ENCODE data around the gene VGF. TPM values are rescaled to one million over a fixed set of nuclear protein-coding genes. Genes with fewer than 3 reads are reported as not detected.

The VGF gene
- total RNA-seq, 1 donor from 2014 or later = 0.10 TPM

DNA sequence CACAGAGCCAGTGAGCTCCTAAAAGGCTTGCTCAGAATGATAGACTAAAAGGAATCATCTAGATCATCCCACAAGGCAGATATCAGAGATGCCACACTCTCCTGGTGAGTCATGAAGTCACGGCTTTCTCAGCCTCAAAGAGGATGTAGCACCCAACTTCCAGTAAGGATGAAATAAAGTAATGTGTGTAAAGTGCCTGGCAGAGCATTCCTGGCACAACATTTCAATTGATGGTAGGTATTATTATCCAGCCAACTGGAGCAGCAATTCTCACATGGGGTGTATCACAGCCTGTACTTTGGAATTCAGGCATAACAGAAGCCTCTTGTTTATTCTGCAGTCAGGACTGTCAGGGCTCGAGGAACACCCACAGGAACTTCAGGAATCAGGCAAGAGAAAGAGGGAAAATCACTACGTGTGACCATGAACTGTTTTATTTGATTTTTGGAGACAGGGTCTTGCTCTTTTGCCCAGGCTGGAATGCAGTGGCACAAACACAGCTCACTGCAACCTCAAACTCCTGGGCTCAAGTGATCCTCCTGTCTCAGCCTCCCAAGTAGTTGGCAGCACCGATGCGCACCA, 20.0 kb upstream of the VGF start:
- DNase-seq = no peak

DNA sequence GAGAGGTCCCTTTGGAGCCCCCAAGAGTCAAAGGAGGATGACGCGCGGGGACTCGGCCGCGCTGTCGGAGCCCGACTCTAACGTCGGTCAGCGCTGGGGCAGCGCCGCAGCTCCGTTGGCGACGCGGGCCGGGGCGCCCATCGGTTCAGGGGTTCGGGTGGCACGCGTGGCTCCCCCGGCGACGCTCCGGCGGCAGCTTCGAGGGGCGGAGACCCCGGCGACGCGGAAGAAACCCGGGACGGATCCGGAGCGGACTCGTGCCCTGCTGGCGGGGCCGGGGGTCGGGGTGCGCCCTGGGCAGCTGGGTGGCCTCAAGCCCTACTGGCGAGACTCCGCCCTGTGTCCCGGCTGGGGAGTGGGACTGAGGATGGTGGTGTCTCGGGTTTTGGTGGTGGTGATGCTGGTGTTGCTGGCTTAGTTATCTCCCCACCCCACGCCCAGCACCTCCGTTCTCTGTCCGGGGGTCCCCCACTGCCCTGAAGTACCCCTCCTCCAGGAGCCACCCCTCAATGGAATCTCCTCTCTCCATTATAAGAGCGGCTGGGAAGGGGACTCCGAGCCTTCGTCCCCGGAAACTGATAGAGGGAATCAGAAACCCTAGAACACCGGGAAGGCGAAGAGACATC, 14.9 kb upstream of the VGF start, which contains the start of gene NAT16:
Gene NAT16 (minus strand): TSS at position 164 of the 626 bp plus-strand sequence. CDS start 5,486 bp downstream, outside the sequence.
- no peak for DNase-seq

DNA sequence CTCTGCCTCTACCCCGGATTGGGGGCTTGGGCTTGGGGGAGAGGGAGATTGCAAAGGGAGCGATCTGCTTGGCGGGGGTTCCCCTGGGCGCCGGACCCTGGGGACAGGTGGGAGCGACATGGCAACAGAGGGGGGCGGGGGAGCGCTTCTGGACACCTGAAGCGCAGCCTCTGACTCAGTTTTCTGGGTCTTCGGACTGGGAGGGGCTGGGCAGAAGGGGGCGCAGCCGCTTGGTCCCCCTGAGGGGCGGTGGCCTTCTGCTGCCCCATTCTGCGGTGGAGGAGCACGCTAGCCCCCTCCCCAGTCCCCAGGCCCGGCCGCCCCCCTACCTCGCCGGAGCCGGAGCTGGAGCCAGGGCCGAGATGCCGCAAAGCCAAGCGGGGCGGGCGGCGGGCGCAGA, 14.3 kb upstream of the VGF start:
- DNase-seq = no peak

GRCh38 chr7:101179117-101179516, 13.7 kb upstream of the VGF start:
- DNase-seq = no peak

- DNase-seq = no peak
Measured at GRCh38 chr7:101177644-101178043, 12.3 kb upstream of the VGF start.

DNA sequence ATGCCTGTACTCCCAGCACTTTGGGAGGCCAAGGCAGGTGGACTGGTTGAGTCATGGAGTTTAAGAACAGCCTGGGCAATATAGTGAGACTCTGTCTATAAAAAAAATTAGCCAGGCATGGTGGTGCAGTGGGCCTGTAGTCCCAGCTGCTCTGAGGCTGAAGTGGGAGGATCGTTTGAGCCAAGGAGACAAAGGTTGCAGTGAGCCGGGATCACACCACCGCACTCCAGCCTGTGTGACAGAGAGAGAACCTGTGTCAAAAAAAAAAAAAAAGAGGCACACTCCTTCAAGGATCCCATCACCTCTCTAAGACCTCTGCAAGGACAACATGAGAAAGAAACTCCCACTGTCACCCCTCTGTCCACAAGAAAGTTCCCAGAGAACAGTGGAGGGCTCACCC, 10.3 kb upstream of the VGF start:
- no peak for DNase-seq

GRCh38 chr7:101174322-101174854, 9.0 kb upstream of the VGF start:
- no peak for DNase-seq

DNA sequence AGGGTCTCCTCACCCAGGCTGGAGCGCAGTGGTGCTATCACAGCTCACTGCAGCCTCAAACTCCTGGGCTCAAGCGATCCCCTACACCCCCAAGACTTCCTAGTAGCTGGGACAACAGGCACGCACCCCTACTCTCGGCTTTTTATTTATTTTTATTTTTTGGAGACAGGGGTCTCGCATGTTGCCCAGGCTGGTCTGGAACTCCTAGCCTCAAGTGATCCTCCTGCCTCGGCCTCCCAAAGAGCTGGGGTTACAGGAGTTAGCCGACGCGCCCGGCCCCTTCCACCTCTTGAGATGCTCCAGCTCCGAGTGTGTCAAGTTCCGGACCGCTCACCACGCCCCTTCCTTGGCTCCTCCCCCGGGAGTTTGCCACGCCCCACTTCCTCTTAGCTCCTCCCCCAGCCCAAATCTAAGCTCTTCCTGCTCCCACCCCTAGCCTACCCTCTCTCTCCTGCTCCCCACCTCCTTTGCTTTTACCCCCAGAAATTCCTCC, 8.4 kb upstream of the VGF start:
- DNase-seq = no peak

- no peak for DNase-seq
Measured at GRCh38 chr7:101172854-101173751, 7.7 kb upstream of the VGF start.

- DNase-seq = no peak
Measured at GRCh38 chr7:101172005-101172853, 6.9 kb upstream of the VGF start.

DNA sequence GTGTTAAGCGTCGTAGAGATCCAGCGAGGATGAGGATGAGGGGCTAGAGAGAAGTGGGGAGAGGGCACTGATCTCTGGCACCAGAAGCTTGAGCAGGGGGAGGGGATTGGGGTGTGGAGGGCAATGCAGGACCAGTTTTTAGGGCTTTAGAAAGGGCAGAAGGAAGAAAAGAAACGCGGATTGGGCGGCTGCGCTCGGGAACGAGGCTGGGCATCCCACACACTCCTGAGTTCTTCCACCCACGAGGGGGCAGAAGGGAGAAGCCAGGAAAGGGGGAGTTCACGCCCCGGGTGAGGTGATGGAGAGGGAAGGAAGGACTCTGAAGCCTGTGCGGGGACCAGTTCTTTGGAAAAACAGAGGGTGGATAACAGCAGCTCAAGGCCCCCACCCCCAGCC, 6.1 kb upstream of the VGF start:
- no peak for DNase-seq

- no peak for DNase-seq
Measured at GRCh38 chr7:101170617-101171441, 5.5 kb upstream of the VGF start.

DNA sequence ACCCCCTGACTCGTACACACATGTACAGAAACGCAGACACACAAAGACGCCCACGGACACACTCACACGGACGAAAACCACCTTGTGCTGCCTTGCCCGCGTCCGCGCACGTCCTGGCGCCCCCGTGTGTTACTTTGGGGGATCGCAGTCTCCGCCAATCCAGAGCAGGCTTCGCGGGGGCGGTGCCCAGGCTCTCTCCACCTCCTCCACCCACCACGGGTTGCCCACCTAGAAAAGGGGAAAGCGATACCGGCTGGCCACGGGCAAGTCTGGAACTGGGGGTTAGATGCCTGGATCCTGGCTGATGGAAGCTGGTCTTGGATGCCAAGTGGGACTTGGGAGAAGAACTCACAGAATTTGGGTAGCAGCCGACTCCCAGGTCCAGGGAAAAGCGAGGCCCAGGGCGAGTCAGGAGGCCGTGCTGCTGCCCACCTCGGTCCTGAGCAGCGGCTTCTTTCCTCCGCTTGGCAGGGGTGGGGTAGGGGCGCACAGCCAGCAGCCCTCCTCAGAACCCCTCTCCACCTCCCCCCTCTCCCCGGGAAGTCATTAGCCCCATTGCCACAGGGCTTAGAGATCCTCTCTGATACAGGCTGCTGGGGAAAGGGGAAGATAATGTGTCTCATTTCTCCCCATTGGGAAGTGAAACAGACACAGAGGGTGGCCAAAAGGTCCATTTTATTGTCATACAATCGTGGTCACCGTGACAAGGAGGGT, 4.6 kb upstream of the VGF start:
- DNase-seq = no peak

DNA sequence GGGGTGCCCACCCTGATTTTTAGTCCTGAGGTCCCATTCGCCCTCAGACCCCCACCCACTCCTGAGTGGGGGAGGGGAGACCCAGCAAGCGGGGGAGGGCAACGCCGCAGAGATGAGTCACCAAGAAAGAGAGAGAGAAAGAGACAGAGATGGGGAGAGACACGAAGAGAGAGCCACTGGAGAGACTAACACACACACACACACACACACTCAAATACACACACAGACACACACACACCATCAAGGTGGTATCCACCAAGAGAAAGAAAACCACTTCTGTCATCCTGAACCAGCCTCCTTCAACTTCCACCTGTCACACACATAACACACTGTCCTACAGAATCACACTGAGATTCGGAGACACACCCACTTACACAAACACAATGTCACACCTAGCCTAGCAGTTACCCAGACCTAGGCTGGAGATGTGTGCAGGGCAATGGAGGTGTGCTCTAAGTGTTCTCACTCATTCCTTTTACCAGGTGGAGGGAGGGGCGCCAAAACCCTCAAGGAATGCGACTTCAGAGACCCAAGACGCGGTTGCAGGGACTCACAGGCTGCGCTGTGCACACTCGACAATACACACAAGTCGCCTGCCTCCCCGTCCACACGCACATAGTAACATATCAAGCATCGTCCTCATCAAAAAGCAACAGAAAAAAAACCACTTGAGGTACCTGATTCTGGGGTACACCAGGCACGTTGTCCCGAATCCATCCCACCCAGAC, 3.9 kb upstream of the VGF start:
- DNase-seq = no peak

GRCh38 chr7:101168412-101169049, 3.2 kb upstream of the VGF start:
- no peak for DNase-seq

- no peak for DNase-seq
Measured at GRCh38 chr7:101167645-101168411, 2.5 kb upstream of the VGF start.

DNA sequence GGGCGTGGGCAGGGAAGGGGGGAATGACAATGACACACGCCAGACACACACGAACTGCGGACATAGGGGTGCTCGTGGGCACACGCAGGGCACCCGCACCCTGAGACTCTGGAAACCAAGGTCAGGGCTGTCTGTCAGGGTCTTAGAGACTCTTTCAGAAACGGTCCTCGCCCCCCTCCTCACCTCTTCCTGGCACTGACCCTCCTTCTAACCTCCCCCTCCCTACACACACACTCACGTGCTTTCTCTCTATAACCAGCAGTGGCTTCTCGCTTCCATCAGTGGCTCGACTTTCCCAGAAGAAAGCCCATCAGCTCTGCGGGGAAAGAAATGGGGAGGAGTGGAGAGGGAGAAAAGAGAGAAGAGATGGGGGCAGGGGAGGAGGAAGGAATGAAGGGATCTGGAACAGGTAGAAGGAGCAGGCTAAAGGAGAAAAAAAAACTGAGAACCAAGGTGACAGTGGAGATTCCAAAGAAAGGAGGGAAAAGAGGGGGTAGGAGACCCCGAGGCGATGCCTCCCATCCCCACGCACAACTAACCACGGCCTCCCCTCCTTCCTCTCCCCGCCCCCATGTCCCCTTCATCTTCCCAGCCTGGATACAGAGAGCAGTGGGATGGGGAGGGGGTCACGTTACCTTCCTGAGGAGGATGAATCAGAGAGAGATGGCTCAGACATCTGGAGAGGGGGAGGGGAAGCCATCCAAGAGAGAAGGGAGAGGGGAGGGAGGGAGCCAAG, 1.7 kb upstream of the VGF start:
- no peak for DNase-seq

GRCh38 chr7:101166648-101166908, 1.2 kb upstream of the VGF start:
- DNase-seq = no peak

Data from skin of body (tissue), 2 donors.